ENCODE measurements around the gene PTK6.
"Not testable (repeated sequence)": the region's sequence is repeated elsewhere in the genome, so short reads cannot be mapped to it uniquely, and the experiment has no call there.

PTK6 gene

DNA sequence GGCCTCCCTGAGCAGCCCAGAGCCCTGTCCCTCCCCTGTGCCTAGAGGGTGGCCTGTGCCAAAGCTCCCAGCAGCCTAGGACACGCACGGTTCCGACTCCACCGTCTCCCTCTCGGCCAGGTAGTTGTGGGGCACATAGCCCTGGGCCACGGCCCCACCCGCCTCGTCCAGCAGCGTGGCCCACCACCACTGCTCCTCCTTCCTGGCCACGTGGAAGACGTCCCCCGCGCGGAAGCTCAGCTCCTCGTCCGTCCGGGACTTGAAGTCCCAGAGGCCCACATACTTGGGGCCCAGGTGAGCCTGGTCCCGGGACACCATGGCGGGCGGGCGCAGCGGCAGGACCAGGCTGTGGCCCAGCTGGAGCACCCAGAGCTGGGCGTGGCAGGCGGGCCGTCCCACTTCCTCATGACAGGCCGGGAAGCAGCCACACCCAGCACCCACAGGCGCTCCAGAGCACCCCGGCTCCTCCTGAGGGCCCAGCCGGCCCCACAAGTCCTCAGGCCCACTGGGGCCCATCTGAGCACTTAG is at the start of gene PTK6:
PTK6 (minus strand) TSS at position 380 of the 528 bp plus-strand sequence; CDS start at position 318, 62 bp downstream.
- no peak for DNase-seq (ENCODE audit: low read depth in 3 of 3, low spot score in 1 of 3)

DNA sequence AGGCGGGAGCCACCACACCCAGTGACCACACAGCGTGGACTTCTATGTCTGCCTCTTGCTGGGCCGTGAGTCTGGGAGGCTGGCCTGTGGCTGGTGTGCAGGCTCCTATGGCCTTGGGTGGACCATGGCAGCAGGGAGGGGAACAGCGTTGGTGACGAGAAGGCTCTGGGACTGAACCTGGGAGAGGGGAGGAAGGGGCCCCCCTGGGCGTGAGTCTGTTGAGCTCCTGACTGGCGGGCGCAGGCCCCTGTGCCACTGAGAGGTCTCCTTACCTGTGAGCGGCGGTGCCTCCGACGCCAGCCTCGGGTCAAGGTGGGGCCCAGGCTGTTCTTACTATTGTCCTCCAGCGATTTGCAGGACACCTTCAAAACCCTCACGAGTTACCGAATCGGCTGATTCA is 49.6 kb upstream of the PTK6 start:
- DNase-seq (ENCODE audit: low read depth in 3 of 3, low spot score in 1 of 3) = no peak

DNA sequence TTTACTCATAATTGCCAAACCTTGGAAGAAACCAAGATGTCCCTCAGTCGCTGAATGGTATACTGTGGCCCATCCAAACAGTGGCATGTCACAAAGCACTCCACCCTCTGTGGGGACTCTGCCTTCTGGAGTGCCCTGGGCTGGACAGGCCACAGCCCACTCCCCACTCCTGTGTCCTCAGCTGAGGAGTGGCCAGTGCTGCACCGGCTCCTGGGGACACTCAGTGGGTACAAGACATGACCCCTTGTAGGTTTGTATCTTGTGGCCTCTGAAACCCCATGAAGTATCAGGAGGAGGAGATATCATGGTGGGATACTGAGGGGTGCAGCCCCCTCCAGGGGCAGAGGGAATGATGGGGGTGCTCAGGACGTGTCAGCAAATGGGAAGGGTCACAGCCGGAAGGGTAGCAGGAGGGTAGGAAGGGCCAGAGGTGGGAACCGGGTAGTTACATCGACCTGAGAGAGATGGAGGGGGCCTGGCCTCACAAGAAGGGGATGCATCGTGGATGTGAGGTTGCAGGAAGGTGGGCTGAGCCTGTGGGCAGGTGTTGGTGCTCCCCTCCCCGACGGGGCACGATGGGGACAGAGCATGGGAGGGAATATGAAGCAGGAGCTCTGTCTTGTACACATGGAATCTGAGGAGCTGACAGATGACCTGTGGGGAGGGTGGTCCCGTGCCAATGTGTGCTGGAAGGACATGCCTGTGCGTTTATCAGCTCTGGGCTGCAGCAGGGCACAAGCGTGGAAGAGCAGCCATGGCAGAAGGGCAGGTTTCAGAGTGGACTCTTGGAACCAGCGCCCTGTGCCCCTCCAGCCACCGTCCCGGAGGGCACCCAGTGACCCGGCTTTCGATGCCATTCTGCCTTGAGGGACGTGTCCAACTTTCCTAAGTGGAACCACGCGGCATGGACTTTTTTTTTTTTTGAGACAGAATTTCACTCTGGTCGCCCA is 48.7 kb upstream of the PTK6 start:
- DNase-seq (ENCODE audit: low read depth in 3 of 3, low spot score in 1 of 3) = no peak

DNA sequence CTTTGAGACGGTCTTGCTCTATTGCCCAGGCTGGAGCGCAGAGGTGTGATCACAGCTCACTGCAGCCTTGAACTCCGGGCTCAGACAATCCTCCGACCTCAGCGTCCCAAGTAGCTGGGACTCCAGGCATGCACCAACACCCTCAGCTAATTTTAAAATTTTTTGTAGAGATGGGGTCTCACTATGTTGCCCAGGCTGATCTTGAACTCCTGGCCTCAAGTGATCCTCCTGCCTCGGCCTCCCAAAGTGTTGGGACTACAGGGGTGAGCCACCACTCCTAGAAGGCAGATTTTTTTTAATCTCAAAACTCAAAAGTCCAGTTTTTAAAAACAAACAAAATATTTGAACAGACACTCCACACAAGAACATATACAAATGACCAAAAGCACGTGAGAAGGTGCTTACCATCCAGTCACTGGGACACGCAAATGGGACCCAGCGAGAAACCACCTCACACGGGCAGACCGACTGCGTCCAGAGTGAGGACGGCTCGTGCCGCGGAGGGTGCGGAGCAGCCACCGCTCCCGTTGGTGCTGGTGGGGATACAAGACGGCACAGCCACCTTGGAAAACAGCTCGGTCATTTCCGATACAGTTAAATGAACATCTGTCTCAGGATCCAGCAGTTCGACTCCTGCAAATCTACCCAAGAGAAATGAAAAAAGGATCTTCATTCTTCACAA is 45.3 kb upstream of the PTK6 start:
- no peak for DNase-seq (ENCODE audit: low read depth in 3 of 3, low spot score in 1 of 3)

DNA sequence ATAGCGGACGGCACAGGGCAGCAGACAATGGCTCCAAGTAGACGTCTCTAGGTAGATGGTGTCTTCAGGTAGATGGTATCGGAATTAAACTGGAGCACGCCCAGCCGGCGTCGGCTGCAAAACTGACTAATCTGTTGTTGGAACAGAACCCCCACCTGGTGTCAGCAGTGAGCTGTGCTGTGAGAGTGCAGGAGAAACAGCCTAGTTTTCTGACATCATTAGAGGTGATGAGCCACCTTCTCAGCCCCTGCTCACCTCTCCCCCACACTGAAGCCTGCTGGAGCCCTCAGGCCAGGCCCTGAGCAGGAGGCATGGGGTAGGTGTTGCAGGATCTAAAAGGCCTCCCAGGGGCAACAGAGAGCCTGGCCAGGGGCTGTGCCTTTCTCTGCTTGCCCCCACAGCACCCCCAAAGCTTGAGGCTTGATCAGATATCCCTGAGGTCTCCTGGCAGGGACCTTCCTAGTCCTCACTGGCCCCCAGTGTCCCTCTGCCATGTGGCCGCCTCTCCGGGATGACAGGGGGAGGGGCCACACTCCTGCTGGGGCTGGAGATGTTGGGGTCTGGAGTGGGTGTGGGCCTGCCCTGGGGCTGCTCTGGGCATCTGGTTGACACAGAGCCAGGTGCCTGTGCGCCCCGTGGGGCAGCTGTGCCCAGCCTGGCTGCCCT is 43.8 kb upstream of the PTK6 start:
- peak; percentile 48 to 57 (median 52) for DNase-seq (ENCODE audit: low read depth in 3 of 3, low spot score in 1 of 3)

DNA sequence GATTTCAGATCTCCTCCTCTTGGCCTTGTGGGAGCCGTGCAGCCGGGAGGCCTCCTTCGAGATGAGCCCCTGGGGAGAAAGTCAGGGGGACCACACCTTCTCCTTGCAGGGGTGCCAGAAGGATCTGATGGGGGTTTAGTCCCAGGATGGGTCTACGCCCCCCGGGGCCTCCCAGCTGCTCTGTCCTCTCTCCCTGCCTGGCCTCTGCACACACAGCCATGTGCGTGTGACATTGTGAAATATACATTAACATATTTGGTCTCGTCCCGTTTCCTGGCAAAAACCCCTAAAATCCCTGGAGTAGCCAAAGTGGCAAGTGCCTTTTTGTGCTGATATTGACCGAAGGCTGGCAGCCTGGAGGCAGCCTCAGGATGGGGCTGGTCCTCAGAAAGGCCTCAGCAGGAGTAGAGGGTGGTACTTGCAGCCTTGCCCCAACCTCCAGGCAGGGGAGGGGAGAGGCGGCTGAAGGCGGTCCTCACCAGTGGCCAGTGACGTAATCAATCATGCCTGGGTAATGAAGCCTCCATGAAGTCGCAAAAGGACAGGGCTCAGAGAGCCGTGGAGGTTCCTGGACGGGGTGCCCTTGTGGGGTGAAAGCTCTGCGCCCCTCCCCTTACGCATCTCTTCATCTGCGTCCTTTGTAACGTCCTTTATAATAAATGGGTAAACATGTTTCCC is 42.0 kb upstream of the PTK6 start:
- no peak for DNase-seq (ENCODE audit: low read depth in 3 of 3, low spot score in 1 of 3)

DNA sequence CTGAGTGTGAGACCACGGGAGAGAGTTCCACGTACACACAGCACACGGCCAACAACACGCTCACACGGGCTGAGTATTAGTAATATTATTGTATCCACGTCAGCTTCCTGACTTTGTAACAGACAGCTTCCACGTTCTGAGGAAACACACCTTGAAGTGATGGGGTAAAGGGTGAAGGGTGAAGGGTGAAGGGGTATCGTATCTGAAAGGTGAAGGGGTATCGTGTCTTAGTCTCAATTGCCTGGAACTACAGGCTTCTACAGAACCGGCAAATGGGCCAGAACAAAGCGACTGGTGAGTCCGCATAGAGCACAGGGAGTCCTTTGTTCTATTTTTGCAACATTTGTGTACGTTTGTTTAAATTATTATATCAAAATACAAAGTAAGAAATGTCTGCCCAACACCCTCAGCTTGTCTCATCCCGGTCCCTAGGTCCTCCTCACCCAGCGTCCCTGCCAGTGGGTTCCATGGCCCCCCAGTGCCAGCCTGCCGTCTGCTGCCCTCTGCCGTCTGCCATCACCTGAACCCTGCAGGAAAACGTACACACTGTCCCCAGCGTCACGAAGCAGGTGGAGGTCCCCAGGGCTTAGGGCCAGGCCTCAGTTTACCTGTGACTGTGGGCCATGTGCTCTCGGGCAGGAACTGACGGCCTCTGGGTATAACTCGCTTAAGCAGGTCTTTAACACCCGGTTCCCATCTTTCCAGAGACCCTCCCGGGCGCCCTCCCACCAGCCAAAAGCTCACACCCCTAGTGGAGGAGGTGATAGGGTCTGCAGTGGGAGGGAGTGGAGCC is 41.2 kb upstream of the PTK6 start:
- DNase-seq (ENCODE audit: low read depth in 3 of 3, low spot score in 1 of 3) = no peak

DNA sequence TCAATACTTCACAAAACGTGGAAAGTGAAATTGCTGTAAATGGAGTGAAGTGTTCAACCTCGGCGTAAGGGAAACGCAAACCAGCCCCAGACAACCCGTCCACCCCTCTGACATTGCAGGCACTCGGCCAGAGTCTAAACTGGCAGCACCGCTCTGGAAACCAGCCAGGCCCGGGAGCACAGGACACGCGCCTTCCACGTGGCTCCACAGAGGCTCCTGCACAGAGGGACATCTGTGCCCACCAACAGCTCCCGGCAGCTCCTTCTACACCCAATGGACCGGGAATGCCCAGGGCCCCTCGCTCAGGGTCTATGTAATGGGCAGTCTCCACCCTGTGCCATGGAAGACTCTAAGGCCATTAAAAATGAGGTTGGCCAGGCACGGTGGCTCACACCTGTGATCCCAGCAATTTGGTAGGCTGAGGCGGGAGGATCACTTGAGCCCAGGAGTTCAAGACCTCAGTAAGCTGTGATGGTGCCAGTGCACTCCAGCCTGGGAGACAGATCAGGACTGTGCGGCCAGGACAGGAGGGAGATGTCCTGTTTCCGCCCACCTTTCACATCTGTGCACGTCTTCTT is 40.2 kb upstream of the PTK6 start:
- DNase-seq (ENCODE audit: low read depth in 3 of 3, low spot score in 1 of 3) = no peak

DNA sequence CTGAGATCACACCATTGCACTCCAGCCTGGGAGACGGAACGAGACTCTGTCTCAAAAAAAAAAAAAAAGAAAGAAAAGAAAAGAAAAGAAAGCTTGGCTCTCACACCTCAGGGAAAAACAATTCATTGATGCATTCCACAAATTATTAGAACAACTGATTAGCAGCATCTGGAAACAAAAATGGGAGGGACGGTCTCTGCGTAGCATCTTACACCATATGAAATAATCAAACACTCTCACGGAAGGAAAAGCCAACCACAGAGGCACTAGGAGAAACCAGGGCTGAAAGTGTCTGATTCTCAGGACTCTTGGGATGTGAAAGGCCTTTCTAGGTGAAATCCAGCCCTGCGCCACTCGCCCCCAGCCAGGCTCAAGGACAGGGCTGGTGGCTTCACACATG is 39.1 kb upstream of the PTK6 start:
- DNase-seq (ENCODE audit: low read depth in 3 of 3, low spot score in 1 of 3) = no peak

DNA sequence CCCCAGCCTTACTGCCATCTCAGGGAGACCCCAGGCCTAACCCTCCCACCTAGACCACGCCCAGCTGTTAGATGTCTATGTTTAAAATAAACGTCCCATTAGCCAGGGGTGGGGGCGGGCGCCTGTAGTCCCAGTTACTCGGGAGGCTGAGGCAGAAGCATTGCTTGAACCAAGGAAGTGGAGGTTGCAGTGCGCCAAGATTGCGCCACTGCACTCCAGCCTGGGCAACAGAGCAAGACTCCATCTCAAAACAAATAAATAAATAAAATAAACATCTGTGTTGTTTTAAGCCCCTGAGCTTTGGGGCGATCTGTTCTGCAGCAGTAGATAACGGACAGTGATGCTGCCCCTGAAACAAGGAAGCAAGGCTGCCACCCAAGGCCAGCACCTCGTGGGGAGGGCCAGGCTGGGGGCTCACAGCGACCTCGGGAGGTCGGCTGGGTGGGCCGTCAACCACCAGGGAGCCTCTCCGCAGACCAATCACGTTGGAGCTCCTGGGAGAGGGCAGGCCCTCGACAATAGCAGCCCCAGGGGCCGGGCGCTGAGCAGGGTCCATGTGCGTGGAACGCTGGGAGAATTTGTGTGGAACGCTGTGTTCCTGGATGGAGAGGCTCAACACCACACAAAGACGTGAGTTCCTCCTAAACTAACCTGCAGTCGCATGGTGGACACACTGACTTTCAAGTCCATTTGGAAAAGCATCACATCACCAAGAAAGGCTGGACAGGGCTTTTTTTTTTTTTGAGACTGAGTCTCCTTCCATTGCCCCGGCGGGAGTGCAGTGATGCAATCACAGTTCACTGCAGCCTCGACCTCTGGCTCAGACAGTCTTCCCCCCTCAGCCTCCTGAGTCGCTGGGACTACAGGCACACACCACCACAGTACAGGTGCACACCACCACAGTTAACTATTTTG is 37.9 kb upstream of the PTK6 start:
- DNase-seq (ENCODE audit: low read depth in 3 of 3, low spot score in 1 of 3) = no peak

DNA sequence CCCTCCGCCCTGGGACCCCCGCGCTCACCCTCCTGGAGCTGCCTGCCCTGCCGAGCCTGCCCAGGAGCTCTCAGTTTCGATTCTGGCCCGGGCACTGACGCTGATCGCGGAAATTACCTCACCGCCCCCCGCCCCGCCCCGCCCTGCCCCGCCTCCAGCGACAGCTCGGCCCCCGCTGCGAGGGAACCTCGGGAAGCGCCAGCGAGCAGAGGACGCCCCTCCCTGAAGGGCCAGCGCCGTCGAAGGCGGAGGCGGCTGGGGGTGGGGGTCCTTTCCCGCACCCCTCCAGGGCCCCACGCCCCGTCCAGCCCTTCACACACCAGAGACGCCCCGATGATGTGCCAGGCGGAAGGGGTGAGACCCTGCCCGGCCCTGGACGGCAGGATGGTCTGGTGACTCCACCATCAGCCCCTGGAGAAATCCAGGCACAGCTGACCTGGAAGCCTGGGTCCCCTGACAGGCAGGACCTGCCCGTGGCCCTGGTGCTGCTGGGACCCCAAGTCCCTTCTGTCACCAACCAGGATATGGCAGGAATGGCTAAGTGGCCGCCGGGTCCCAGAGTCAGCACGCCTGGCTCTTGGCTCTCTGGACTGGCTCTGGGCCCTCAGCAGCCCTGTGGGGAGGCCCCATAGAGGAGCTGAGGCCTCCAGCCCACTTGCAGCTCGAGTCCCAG is 37.1 kb upstream of the PTK6 start, which contains the start of gene HELZ2:
HELZ2 (minus strand) TSS at position 84 of the 673 bp plus-strand sequence. CDS start 1,854 bp downstream, outside the sequence.
- DNase-seq (ENCODE audit: low read depth in 3 of 3, low spot score in 1 of 3) = peak in 2 of 3 donors; percentile 28 to 44

DNA sequence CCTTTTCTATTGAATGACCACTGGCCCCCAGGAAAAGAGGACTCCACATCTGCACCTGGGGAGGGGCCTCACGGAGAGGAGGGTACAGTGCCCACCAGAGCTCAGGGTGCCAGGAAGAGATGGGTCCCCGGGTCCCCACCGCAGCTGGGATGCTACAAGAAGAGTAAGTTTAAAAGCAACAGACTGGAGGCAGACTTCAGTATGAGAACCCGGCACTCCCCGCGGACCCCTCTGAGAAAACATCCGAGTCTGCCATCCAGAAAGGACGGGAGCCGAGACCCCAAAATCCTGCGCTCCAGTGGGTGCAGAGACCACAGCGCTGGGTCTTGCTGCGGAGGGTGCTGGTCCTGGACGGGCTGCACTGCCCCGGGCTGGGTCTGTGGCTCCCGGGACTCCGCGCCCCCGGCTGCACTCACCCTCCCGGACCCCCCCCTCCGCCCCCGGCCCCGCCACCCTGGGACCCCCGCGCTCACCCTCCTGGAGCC is 36.5 kb upstream of the PTK6 start:
- no peak for DNase-seq (ENCODE audit: low read depth in 3 of 3, low spot score in 1 of 3)

DNA sequence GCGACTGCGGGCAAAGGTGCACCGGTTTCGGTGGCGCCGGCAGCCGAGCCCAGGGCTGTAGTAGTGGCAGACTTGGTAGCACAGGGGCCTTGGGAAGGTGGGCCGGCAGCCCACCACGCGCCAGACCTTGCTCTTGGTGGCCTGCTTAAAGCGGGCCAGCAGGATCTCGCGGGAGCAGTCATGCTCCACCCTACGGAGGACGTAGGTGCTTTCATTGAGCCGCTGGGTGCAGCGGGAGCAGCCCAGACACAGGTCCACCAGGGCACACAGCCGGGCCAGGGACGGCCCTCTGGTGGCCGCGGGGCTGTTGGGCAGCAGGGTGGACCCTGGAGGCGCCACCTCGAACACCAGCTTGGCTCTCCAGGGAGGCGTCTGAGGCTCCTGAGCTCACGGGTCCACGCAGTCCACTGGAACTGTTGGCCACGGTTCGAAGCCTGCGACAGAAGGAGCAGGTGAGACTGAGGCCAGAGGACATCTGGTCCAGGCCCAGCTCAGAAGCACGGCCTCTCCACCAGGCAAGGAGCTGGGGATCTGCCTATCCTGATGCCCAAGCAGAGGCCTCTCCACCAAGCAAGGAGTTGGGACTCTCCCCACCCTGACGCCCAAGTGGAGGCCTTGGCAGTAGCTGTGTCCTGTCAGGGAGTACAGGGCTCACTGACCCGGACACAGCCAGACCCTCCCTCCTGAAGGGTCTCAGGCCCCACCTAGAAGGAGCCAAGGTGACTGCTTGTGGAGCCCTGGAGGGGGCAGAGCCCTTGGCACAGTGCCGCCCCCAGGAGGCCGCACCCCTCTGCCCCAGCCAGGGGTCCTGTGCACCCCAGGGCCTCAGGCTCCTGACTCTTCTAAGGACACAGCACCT is 35.8 kb upstream of the PTK6 start:
- no peak for DNase-seq (ENCODE audit: low read depth in 3 of 3, low spot score in 1 of 3)

DNA sequence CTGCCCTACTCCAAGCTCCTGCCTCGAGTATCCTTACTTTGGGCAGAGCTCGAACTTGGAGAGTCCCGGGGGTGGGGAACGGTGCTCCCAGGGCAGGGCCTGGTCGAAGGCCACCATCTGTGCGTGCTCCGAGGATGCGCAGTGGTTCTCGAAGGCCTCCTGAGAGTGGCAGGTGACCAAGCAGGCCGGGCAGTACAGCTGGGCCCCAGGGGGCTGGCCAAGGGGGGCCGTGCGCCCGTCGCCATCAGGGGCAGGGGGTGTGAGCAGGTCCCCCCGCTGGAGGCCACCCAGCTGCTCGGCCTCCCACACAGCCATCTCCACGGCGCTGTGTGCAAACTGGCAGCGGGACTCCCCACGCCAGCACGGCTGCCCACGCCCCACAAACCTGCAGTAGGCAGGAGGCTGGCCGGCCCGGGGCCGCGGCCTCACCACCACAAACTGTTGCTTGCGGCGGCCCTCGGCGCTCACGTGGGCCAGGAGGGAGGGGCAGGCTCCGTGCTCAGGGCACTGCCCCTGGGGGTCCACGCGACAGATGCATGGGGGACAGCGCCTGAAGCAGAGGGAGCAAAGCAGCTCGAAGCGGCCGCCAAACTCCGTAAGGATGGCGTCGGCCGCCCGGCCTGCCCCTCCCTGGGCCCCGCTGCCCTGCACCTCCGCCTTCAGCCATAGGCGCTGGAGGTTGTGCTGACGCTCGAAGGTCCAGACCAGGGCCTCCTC is 35.1 kb upstream of the PTK6 start:
- no peak for DNase-seq (ENCODE audit: low read depth in 3 of 3, low spot score in 1 of 3)

DNA sequence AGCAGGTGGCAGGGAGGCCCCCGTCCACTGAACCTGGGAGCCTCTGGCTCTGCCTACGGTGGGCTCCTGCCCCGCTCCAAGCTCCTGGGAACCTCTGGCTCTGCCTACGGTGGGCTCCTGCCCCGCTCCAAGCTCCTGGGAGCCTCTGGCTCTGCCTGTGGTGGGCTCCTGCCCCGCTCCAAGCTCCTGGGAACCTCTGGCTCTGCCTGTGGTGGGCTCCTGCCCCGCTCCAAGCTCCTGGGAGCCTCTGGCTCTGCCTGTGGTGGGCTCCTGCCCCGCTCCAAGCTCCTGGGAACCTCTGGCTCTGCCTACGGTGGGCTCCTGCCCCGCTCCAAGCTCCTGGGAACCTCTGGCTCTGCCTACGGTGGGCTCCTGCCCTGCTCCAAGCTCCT is 33.9 kb upstream of the PTK6 start:
- not testable (repeated sequence) for DNase-seq (ENCODE audit: low read depth in 3 of 3, low spot score in 1 of 3)

All from stimulated activated CD4-positive, alpha-beta T cell treated with anti-CD3 and anti-CD28 coated beads, TNF-alpha, amount 100 ng/mL, for 1 hour (primary cell).